Measurements from ENCODE around the gene CACNA2D1. TPM values are rescaled to one million over a fixed set of nuclear protein-coding genes. Genes with fewer than 3 reads are reported as not detected.
"Not testable (repeated sequence)": the region's sequence is repeated elsewhere in the genome, so short reads cannot be mapped to it uniquely, and the experiment has no call there.

CACNA2D1 gene
- total RNA-seq, 1 experiment from 2014 or later, result 9.1 TPM

GRCh38 chr7:82044497-82045080, 399.0 kb downstream of the CACNA2D1 start:
- no peak for DNase-seq
- no peaks in the 10 kb centered on the region for H3K36me3 ChIP-seq (replicated peaks; ENCODE audit: control insufficient read depth, insufficient read depth, low read length)
- no peaks in the 10 kb centered on the region for H3K27me3 ChIP-seq (ENCODE audit: control insufficient read depth, insufficient read depth, low read length)
- no peak overlapping the region for H3K4me3 ChIP-seq (ENCODE audit: insufficient read depth, low read depth, low read length)

- Histone ChIP-seq H3K4me3 (ENCODE audit: insufficient read depth, low read depth, low read length) (no peak overlapping the region), H3K27me3 (ENCODE audit: control insufficient read depth, insufficient read depth, low read length) (no peaks in the 10 kb centered on the region), H3K36me3 (replicated peaks; ENCODE audit: control insufficient read depth, insufficient read depth, low read length) (no peaks in the 10 kb centered on the region)
- no peak for DNase-seq
Observed at GRCh38 chr7:82039621-82040020, 404.0 kb downstream of the CACNA2D1 start.

- Histone ChIP-seq H3K4me3 (ENCODE audit: insufficient read depth, low read depth, low read length) (no peak overlapping the region), H3K27me3 (ENCODE audit: control insufficient read depth, insufficient read depth, low read length) (no peaks in the 10 kb centered on the region), H3K36me3 (replicated peaks; ENCODE audit: control insufficient read depth, insufficient read depth, low read length) (no peaks in the 10 kb centered on the region)
- no peak for DNase-seq
Observed at GRCh38 chr7:82036146-82036886, 407.3 kb downstream of the CACNA2D1 start.

- no peaks in the 10 kb centered on the region for H3K36me3 ChIP-seq (replicated peaks; ENCODE audit: control insufficient read depth, insufficient read depth, low read length)
- H3K27me3 ChIP-seq (ENCODE audit: control insufficient read depth, insufficient read depth, low read length), result no peaks in the 10 kb centered on the region
- H3K4me3 ChIP-seq (ENCODE audit: insufficient read depth, low read depth, low read length), result no peak overlapping the region
- no peak for DNase-seq
Observed at GRCh38 chr7:82035456-82035855, 408.1 kb downstream of the CACNA2D1 start.

GRCh38 chr7:82032901-82033300, 410.7 kb downstream of the CACNA2D1 start:
- Histone ChIP-seq H3K4me3 (ENCODE audit: insufficient read depth, low read depth, low read length) (no peak overlapping the region), H3K27me3 (ENCODE audit: control insufficient read depth, insufficient read depth, low read length) (no peaks in the 10 kb centered on the region), H3K36me3 (replicated peaks; ENCODE audit: control insufficient read depth, insufficient read depth, low read length) (no peaks in the 10 kb centered on the region)
- no peak for DNase-seq

- Histone ChIP-seq H3K36me3 (replicated peaks; ENCODE audit: control insufficient read depth, insufficient read depth, low read length) (no peaks in the 10 kb centered on the region), H3K27me3 (ENCODE audit: control insufficient read depth, insufficient read depth, low read length) (no peaks in the 10 kb centered on the region), H3K4me3 (ENCODE audit: insufficient read depth, low read depth, low read length) (no peak overlapping the region)
- no peak for DNase-seq
Observed at GRCh38 chr7:82029236-82029913, 414.2 kb downstream of the CACNA2D1 start.

GRCh38 chr7:82028097-82028496, 415.5 kb downstream of the CACNA2D1 start:
- Histone ChIP-seq H3K4me3 (ENCODE audit: insufficient read depth, low read depth, low read length) (no peak overlapping the region), H3K36me3 (replicated peaks; ENCODE audit: control insufficient read depth, insufficient read depth, low read length) (no peaks in the 10 kb centered on the region), H3K27me3 (ENCODE audit: control insufficient read depth, insufficient read depth, low read length) (no peaks in the 10 kb centered on the region)
- DNase-seq, result no peak

- DNase-seq, result no peak
- Histone ChIP-seq H3K27me3 (ENCODE audit: control insufficient read depth, insufficient read depth, low read length) (no peaks in the 10 kb centered on the region), H3K36me3 (replicated peaks; ENCODE audit: control insufficient read depth, insufficient read depth, low read length) (no peaks in the 10 kb centered on the region), H3K4me3 (ENCODE audit: insufficient read depth, low read depth, low read length) (no peak overlapping the region)
Observed at GRCh38 chr7:82021713-82022112, 421.9 kb downstream of the CACNA2D1 start.

- H3K4me3 ChIP-seq (ENCODE audit: insufficient read depth, low read depth, low read length), result no peak overlapping the region
- no peak for DNase-seq
- no peaks in the 10 kb centered on the region for H3K27me3 ChIP-seq (ENCODE audit: control insufficient read depth, insufficient read depth, low read length)
- H3K36me3 ChIP-seq (replicated peaks; ENCODE audit: control insufficient read depth, insufficient read depth, low read length), result no peaks in the 10 kb centered on the region
Observed at GRCh38 chr7:82021036-82021435, 422.5 kb downstream of the CACNA2D1 start.

GRCh38 chr7:82019551-82020475, 423.8 kb downstream of the CACNA2D1 start:
- Histone ChIP-seq H3K27me3 (ENCODE audit: control insufficient read depth, insufficient read depth, low read length) (no peaks in the 10 kb centered on the region; the same call in 1 of the 2 replicates), H3K36me3 (replicated peaks; ENCODE audit: control insufficient read depth, insufficient read depth, low read length) (no peaks in the 10 kb centered on the region), H3K4me3 (ENCODE audit: insufficient read depth, low read depth, low read length) (no peak overlapping the region)
- DNase-seq, result no peak

GRCh38 chr7:82018226-82018625, 425.4 kb downstream of the CACNA2D1 start:
- H3K27me3 ChIP-seq (ENCODE audit: control insufficient read depth, insufficient read depth, low read length), result no peaks in the 10 kb centered on the region; the same call in 1 of the 2 replicates
- H3K4me3 ChIP-seq (ENCODE audit: insufficient read depth, low read depth, low read length), result no peak overlapping the region
- H3K36me3 ChIP-seq (replicated peaks; ENCODE audit: control insufficient read depth, insufficient read depth, low read length), result no peaks in the 10 kb centered on the region
- no peak for DNase-seq

- Histone ChIP-seq H3K4me3 (ENCODE audit: insufficient read depth, low read depth, low read length) (no peak overlapping the region), H3K27me3 (ENCODE audit: control insufficient read depth, insufficient read depth, low read length) (no peaks in the 10 kb centered on the region; the same call in 1 of the 2 replicates), H3K36me3 (replicated peaks; ENCODE audit: control insufficient read depth, insufficient read depth, low read length) (no peaks in the 10 kb centered on the region)
- DNase-seq, result no peak
Observed at GRCh38 chr7:82017334-82017943, 426.1 kb downstream of the CACNA2D1 start.

GRCh38 chr7:82015751-82016150, 427.8 kb downstream of the CACNA2D1 start:
- Histone ChIP-seq H3K36me3 (replicated peaks; ENCODE audit: control insufficient read depth, insufficient read depth, low read length) (no peaks in the 10 kb centered on the region), H3K4me3 (ENCODE audit: insufficient read depth, low read depth, low read length) (no peak overlapping the region), H3K27me3 (ENCODE audit: control insufficient read depth, insufficient read depth, low read length) (no peaks in the 10 kb centered on the region; the same call in 1 of the 2 replicates)
- DNase-seq, result no peak

- not testable (repeated sequence) for H3K36me3 ChIP-seq (replicated peaks; ENCODE audit: control insufficient read depth, insufficient read depth, low read length); H3K27me3 ChIP-seq (ENCODE audit: control insufficient read depth, insufficient read depth, low read length); DNase-seq; H3K4me3 ChIP-seq (ENCODE audit: insufficient read depth, low read depth, low read length)
Observed at GRCh38 chr7:82014574-82014973, 429.0 kb downstream of the CACNA2D1 start.

All from H7 (cell line).